SIG-M5 treated with dmso at 0.1 percent for 504 hours (cell line): ENCODE measurements around the gene PIK3CD.
"Not testable (repeated sequence)": the region's sequence is repeated elsewhere in the genome, so short reads cannot be mapped to it uniquely, and the experiment has no call there.

ENCODE experiments used
- DNase-seq: peaks from one replicate; lab custom pipeline; 2025; ENCODE audit not compliant: unreplicated experiment; lab: John Stamatoyannopoulos, UW

PIK3CD gene

GRCh38 chr1:9687874-9688582 is 36.5 kb downstream of the PIK3CD start:
- no peak for DNase-seq

GRCh38 chr1:9688599-9688998 is 37.1 kb downstream of the PIK3CD start:
- DNase-seq, result no peak

DNA sequence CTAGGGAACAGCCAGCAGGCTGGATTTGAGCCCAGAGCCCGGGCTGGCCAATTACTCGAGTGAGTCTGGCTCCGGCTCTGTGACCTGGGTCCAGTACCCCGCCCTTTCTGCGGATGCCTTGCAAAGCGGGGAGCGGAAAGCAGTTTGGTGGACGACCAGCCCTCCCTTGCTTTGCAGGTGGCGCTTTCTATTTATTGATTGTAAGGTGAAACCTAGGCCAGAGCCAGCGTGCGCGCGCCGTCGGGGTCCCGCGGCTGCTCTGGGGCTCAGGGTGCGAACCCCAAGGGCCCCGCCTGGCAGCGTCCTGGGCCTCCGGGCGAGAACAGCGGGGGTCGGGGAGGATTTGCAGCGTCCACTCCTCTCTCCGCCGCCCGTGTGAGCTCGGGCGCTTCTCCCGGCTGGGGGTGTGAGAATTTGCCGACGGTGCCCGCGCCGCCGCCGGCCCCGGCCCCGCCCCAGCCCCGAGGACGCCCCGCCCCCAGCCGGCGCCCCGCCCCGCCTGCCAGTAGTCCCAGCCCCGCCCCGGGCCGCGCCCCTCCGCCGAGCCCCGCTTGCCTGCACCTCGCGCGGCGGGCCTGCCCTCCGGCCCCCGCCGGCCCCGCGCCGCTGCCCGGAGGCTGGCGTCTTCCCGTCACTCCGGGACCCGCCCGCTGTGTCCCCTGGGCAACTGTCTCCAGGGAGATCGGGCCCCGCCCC is 37.6 kb downstream of the PIK3CD start:
- DNase-seq, result no peak

DNA sequence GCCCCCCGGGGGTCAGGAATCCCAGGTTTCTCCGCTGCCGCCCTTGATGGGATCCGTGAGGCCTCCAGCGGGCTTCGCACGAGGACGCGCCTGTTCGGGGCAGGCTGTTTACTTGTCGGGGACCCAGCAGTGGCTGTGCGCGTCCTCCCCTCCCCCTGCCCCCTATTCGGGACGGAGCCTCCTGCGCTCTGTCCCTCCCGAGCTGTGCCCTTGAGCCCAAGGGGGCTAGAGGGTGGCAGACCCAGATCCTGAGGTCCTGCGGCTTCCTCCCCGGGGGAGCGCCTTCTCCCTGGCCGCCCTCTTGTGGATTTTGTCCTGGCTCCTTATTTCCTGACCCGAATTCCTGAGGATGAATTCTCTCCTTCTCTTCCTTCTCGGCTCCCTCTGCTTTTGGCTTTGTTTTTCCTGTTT is 38.4 kb downstream of the PIK3CD start:
- no peak for DNase-seq

DNA sequence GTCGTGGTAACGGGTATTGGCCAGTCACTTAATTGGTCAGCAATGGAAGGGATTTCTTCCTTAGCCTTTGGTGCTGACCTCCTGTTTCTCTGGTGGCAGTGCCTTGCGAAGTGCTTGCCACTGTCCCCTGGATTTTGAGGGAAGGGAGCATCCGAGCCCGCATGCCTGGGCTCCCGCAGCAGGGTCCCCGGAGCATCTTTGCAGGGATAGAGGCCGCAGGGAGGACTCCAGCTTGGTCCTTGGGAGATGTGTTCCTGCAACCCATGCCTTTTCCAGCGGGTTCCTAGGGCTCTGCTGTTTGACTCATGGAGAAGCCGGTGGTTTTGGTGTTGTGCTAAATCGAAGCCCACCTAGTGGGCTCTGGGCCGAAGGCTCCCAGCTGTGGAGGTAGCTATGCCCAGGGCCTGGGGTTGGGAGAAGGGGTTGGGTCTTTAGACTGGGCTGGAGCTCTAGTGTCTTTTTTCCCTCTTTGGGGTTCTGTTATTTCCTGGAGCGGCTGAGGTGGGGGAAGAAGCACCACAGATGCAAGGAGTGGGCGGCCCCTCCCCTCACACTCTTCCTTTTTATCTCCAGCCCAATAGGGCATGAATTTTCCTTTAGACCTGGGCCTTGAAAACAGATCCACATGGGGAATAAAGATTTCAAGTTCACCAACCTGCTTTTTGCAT is 39.0 kb downstream of the PIK3CD start:
- DNase-seq, result no peak

- no peak for DNase-seq
These were observed 39.5 kb downstream of the PIK3CD start for GRCh38 chr1:9691108-9691445.

- DNase-seq, result no peak
These were observed 40.2 kb downstream of the PIK3CD start for GRCh38 chr1:9691691-9692090.

DNA sequence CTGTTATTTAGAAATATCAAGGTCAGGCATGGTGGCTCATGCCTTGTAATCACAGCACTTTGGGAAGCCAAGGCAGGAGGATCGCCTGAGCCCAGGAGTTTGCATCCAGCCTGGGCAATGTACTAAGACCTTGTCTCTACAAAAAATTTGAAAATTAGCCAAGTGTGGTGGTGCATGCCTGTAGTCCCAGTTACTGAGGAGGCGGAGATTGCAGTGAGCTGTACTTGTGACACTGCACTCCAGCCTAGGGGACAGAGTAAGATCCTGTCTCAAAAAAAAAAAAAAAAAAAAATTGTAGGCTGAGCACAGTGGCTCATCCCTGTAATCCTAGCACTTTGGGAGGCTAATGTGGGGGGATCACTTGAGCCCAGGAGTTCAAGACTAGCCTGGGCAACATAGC is 45.3 kb downstream of the PIK3CD start:
- no peak for DNase-seq

GRCh38 chr1:9699361-9699760 is 47.8 kb downstream of the PIK3CD start:
- no peak for DNase-seq

DNA sequence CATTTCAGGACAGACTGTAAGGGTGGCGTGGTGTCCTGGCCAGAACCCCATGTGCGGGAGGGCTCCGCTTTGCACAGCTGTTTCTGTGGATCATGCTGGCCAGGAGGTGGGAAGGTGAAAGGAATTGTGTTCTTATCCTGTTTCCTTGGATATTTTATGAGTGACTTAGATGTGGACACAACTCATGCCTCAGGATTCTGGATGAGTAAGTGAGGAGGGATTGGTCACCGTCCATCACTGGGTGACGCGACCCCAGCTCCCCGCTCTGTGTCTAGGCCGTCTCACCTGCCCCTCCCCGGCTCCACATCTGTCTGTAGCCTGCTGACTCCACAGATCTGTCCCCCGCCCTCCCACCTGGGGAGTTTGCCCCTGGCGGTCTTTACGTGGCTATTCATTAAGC is 48.8 kb downstream of the PIK3CD start:
- DNase-seq, result no peak

DNA sequence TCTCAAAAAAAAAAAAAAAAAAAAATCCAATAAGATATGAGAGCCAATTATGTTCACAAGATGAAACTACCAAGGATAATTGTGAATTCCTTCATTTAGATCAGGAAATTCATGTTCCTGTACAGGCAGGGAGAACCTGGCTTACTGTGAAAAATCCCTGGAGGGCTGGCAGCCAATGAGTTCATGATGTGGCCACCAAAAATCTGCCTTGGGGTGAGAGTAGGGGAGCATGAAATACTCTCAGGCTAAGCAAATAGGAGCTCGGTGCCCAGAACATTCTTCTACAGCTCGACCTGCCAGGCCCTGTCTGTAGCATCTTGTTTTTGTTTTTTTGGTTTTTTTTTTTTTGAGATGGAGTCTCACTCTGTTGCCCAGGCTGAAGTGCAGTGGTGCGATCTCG is 50.1 kb downstream of the PIK3CD start:
- DNase-seq, result no peak

GRCh38 chr1:9703165-9703509 is 51.6 kb downstream of the PIK3CD start:
- no peak for DNase-seq

- no peak for DNase-seq
These were observed 52.1 kb downstream of the PIK3CD start for GRCh38 chr1:9703681-9704080.

- no peak for DNase-seq
These were observed 54.0 kb downstream of the PIK3CD start for GRCh38 chr1:9705337-9706093.

GRCh38 chr1:9706178-9706577 is 54.6 kb downstream of the PIK3CD start:
- DNase-seq, result no peak

GRCh38 chr1:9710037-9710436 is 58.5 kb downstream of the PIK3CD start:
- DNase-seq, result no peak

DNA sequence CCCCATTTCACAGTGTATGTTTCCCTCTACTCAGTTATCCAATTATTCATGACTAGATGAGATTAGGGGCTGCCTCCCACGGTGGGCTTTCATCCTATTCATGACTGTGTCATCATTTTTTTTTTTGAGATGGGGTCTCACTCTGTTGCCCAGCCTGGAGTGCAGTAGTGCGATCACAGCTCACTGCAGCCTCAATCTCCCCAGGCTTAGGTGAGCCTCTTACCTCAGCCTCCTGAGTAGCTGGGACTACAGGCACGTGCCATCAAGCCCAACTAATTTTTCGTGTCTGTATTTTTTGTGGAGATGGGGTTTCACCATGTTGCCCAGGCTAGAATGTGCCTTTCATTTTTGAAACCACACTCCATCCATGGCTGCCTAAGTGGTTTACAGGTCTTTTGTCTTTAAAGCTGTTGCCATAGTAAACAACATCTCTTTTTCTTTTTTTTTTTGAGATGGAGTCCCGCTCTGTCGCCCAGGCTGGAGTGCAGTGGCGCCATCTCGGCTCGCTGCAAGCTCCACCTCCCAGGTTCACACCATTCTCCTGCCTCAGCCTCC is 60.0 kb downstream of the PIK3CD start:
- no peak for DNase-seq

- not testable (repeated sequence) for DNase-seq
These were observed 61.2 kb downstream of the PIK3CD start for GRCh38 chr1:9712767-9713166.

DNA sequence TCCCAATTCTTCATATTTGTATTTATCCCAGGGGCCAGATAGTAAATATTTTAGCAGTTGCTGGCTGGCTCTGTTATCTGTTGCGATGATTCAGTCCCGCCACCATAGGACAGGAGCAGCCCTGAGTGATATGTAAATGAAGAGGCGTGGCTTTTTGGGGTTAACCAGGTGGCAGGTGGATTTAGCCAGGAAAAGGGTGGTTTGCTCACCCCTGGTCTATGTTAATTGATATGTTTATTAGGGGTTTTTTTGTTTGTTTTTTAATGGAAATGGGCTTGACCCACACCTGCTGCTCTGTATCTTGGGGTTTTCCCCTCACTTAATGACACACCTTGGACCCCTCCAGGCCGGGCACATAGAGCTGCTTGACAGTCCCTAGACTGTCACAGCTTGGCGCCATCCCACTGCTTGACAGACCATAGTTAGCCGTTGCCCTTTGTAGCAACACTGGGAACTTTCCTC is 62.8 kb downstream of the PIK3CD start:
- no peak for DNase-seq

- no peak for DNase-seq
These were observed 64.2 kb downstream of the PIK3CD start for GRCh38 chr1:9715536-9716226.
